SW480 (cell line): ENCODE data around the gene PPP2R3B.

Experiments used
- DNase-seq: peaks from one replicate; pipeline ENCODE4 v3.0.0-alpha.2; 2016; ENCODE audit warnings: low spot score

The PPP2R3B gene

GRCh38 chrX:370963-371745, 15.6 kb downstream of the PPP2R3B start:
- no peak for DNase-seq

DNA sequence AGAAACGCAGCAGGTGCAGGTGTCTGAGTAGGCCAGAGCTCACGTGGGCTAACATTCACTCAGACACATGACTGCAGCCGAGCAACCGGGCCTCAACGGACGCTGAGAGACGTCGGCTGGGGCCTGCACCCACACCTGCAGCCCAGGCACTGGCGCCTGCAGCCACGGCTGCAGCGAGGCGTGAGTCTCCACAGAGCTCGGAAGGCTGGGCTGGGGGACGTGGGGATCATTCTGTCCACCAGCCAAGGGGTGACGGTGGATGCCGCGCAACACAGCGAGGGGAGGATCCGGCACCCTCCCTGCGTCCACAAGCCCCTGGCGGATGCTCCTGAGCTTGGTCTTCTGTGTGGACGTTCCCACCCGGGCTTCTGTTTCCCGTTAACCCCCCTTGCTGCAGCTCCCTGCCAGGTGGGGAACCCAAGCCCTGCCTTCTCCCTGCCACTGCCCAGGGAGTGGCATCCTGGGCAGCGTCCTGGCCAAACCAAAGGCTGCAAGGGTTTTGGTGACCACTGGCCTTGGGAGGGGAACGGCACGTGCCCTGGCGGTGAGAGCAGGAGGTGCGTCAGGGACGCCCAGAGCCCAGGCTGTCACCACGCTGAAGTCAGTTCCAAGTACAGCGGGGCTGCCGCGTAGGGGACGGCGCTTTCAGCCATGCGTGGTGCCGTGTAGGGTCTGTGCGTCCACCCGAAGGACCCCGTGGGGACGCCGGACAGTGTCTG, 16.3 kb downstream of the PPP2R3B start:
- no peak for DNase-seq

DNA sequence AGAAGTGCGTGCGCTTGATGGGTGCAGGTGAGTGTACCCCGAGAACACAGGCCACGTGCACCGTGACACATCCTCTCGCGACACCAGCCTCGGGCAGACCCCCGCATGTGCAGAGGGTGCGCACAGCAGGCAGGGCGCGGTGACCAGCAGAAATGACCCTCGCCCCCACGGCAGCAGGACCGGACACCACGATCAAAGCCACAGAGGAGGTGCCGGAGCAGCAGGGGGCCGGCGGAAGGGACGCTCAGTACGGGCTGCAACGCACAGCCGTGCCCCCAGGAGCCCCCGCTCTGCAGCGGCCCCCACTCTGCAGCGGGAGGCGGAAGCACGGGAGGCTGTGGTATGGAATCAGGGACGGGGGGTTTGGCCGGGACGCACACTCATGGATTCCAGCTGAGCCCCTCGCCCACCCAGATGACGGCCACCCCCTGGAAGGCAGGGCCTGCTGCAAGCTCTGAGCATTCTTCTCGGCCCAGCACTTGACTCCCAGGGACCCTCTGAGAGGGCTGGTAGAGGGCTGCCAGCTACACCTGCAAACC, 17.1 kb downstream of the PPP2R3B start:
- no peak for DNase-seq

GRCh38 chrX:368811-369562, 17.7 kb downstream of the PPP2R3B start:
- DNase-seq, result no peak

- no peak for DNase-seq
Measured at GRCh38 chrX:367866-368265, 18.8 kb downstream of the PPP2R3B start.

DNA sequence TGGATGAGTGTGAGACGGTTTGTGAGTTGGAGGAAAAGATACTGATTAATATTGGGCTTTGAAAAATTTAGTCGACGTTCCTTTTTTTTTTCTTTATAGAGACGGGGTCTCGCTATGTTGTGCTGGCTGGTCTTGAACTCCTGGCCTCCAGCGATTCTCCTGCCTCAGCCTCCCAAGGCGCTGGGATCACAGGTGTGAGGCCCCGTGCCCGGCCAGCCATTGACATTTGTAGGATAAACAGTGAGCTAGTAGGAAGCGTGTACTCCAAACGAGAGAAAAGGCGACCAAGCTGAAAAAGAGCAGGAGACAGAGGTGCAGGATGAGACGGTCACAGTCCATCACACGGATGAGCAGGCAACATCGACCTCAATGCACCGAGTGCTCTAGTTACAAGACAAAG, 19.4 kb downstream of the PPP2R3B start:
- no peak for DNase-seq

- DNase-seq, result no peak
Measured at GRCh38 chrX:363621-364375, 22.9 kb downstream of the PPP2R3B start.

DNA sequence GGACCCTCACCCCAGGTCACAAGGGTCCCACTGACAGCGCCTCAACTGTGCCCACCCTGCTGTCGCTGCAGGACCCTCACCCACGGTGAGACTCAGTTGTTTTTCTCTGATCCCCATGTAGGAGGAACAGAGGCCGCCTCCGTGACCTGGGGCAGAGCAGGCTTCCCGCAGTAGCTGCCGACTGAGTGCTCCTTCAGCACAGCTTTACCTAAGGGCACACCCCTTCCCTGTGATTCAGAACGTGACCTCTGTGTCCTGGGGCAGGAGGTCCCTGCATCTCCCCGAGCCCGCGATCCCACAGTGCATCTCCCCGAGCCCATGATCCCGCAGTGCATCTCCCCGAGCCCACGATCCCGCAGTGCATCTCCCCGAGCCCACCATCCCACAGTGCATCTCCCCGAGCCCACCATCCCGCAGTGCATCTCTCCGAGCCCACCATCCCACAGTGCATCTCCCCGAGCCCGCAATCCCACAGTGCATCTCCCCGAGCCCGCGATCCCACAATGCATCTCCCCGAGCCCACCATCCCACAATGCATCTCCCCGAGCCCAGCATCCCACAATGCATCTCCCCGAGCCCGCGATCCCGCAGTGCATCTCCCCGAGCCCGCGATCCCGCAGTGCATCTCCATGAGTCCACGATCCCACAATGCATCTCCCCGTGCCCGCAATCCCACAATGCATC, 23.6 kb downstream of the PPP2R3B start:
- no peak for DNase-seq

- no peak for DNase-seq
Measured at GRCh38 chrX:362351-362750, 24.4 kb downstream of the PPP2R3B start.

GRCh38 chrX:361231-362145, 25.2 kb downstream of the PPP2R3B start:
- DNase-seq, result no peak

DNA sequence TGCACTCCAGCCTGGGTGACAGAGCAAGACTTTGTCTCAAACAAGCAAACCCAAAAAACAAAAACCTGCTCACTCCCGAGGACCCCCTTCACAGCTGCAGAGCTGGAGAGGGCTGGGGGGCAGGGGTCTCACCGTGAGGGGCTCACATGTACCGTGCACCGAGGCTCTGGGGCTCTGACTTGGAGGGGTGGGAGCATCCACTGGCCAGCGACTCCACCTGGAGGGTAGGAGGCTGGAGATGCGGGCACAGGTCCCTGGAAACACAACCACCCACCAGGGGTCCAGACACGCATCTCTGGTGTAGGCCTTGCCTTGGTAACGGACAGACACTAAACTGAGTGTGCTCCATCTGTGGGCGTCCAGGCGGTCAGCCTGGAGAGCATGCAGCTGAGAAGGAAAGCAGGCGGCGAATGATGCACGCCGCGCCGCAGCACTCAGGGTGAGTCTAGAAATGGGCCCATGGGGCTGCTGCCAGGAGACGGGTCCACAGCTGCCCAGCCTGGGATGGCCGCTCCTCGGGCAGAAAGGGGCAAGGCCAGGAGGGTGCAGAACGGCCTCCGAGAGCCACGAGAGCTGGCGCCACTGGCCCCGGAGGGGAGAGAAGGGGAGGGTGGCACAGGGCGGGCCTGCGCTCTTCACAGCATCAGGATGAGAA, 26.1 kb downstream of the PPP2R3B start:
- DNase-seq, result no peak

DNA sequence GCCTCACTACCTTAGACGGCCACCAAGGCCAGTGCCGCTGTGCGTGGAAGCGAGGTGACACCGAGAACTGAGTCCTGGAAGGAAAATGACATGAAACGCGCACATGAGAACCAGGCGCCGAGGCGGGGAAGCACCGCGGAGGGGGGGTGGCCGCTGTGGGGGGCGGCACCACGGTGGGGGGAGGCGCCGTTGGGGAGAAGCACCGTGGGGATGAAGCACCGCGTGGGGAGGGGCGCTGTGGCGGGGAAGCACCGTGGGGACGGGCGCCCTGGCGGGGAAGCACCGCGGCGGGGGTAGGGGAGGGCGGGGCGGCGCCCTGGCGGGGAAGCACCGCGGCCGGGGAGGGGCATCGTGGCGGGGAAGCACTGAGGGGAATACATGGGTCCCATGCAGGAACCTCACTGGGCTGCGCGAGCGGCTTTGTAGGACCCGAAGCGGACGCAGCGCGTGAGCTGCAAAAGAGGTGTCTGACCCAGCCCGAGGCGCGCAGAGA, 28.0 kb downstream of the PPP2R3B start:
- no peak for DNase-seq

DNA sequence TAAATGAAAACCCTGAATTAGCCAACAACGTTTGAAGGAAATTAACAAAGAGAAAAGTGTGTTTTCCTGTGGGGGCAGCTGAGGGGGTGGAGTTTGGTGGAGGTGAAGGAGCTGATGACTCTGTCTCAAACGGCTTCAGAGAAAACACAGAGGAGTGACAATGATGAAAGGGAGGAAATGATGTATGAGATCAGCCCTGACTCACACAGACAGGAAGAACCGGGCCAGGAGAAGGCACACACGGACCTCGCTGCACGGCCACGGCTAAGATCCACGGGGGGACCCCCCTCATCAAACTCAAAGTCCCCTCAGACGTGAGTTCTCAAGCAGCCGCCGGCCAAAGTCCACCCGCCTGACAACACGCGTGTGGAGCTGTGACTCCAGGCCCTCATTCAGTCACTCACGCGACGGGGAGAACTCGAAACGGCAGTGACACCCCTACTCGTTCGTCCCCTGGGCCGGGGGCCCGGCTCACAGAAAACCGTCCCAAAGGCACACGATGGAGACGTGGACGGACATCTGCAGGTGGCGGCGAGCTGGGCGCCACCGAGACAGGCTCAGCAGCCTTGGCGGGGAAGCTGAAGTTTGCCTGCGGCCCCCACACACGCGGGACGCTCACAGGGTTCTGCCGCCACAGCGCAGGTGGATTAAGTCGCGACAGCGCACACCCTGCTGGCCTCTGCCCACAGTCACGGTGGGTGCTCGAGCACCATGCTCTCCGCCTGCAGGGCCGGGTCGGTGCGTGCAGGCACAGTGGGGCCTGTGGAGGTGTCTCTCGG, 28.8 kb downstream of the PPP2R3B start:
- no peak for DNase-seq

DNA sequence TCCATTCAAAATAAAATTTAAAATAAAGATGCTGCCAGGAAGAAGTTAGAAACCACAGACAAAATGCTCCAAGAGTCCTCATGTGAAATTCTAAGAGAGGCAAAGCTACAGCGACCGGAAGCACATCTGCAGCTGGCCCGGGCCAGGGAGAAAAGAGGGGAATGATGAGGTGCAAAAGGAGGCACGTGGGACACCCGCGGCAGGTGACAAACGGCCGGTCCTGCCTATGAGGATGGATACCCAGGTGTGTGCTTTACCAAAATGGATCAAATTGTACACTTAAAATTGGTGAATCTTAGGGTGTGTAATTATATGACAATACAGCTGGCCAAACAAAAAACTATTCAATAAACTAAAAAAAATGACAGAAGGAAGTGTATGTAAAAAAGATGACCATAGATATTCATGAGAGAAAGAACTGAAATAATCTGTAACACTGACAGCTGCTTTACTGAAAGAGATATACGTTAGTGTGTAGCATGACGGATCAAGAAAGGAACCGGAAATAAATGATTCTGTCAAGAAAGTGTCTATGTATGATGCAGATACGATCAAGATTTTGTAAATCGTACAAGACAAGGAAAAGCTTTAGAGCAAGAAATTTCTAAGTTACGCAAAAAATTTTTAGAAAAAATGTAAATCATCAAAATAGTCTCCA, 29.5 kb downstream of the PPP2R3B start:
- no peak for DNase-seq

DNA sequence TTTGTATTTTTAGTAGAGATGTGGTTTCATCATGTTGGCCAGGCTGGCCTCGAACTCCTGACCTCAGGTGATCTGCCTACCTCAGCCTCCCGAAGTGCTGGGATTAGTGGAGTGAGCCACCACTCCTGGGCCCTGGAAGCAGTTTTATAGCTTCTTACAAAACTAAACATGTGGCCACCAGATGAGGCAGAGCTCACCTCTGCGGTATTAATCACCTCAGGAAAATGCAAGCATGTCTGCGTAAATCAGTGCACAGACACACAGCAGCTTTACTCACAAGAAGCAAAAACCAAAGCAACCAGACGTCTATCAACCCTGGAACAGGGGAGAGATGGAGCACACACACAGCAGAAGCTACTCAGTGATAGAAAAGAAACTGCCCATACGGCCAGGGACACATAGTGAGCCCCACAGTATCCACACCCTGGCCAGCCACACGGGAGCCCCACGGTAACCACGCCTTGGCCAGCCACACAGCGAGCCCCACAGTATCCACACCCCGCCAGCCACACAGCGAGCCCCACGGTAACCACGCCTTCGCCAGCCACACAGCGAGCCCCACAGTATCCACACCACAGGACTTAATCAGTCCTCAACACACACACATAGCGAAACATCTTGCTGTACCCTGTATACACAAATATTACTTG, 30.2 kb downstream of the PPP2R3B start:
- no peak for DNase-seq

GRCh38 chrX:355329-356050, 31.2 kb downstream of the PPP2R3B start:
- DNase-seq, result no peak
